ENCODE data around the gene APBA2.

APBA2 gene

GRCh38 chr15:29071232-29071881, 185.6 kb downstream of the APBA2 start:
- intact Hi-C loops (cut with DNase I): no loop called here
- DNase-seq: peak in 8 of 42 donors; percentile 33 to 69 (median 47)

GRCh38 chr15:29071882-29072273, 186.1 kb downstream of the APBA2 start:
- peak in 2 of 42 donors; percentile 48 to 60 for DNase-seq
- intact Hi-C loops (cut with DNase I): no loop called here

- intact Hi-C loops (cut with DNase I): no loop called here
- DNase-seq: peak in 5 of 42 donors; percentile 37 to 69 (median 51)
Observed at GRCh38 chr15:29072444-29072843, 186.7 kb downstream of the APBA2 start.

GRCh38 chr15:29074045-29074444, 188.3 kb downstream of the APBA2 start:
- DNase-seq: no peak
- intact Hi-C loops (cut with DNase I): no loop called here

GRCh38 chr15:29078541-29078940, 192.8 kb downstream of the APBA2 start:
- peak in 2 of 42 donors; percentile 0 to 28 for DNase-seq
- intact Hi-C loops (cut with DNase I): no loop called here

- peak in 4 of 42 donors; percentile 6 to 21 (median 8) for DNase-seq
- intact Hi-C loops (cut with DNase I): no loop called here
Observed at GRCh38 chr15:29079479-29079878, 193.7 kb downstream of the APBA2 start.

GRCh38 chr15:29081781-29082180, 196.0 kb downstream of the APBA2 start:
- intact Hi-C loops (cut with DNase I): no loop called here
- DNase-seq: peak in 1 of 42 donors; percentile 4

- intact Hi-C loops (cut with DNase I): no loop called here
- DNase-seq: no peak
Observed at GRCh38 chr15:29083161-29083560, 197.4 kb downstream of the APBA2 start.

- intact Hi-C loops (cut with DNase I): no loop called here
- no peak for DNase-seq
Observed at GRCh38 chr15:29083858-29084257, 198.1 kb downstream of the APBA2 start.

- DNase-seq: peak in 1 of 42 donors; percentile 16
- intact Hi-C loops (cut with DNase I): no loop called here
Observed at GRCh38 chr15:29086001-29086400, 200.2 kb downstream of the APBA2 start.

GRCh38 chr15:29086891-29087290, 201.1 kb downstream of the APBA2 start:
- intact Hi-C loops (cut with DNase I): no loop called here
- DNase-seq: peak in 1 of 42 donors; percentile 7

- peak in 1 of 42 donors; percentile 16 for DNase-seq
- intact Hi-C loops (cut with DNase I): no loop called here
Observed at GRCh38 chr15:29087521-29088285, 201.9 kb downstream of the APBA2 start.

- DNase-seq: peak in 2 of 42 donors; percentile 9 to 27
- intact Hi-C loops (cut with DNase I): no loop called here
Observed at GRCh38 chr15:29088666-29089065, 202.9 kb downstream of the APBA2 start.

- peak in 9 of 42 donors; percentile 15 to 76 (median 52) for DNase-seq
- intact Hi-C loops (cut with DNase I): loop anchor here (5.0 kb wide), 3 partner anchors 93 to 163 kb away; no protein-coding TSS in a partner anchor
Observed at GRCh38 chr15:29089731-29090616, 204.2 kb downstream of the APBA2 start.

- peak in 38 of 42 donors; percentile 29 to 86 (median 63) for DNase-seq
- intact Hi-C loops (cut with DNase I): loop anchor here (5.0 kb wide), 3 partner anchors 94 to 164 kb away; no protein-coding TSS in a partner anchor
Observed at GRCh38 chr15:29090617-29091466, 205.1 kb downstream of the APBA2 start.

GRCh38 chr15:29091666-29092065, 205.9 kb downstream of the APBA2 start:
- peak in 2 of 42 donors; percentile 11 to 26 for DNase-seq
- intact Hi-C loops (cut with DNase I): loop anchor here (5.0 kb wide), 3 partner anchors 94 to 164 kb away; no protein-coding TSS in a partner anchor

- intact Hi-C loops (cut with DNase I): loop anchor here (5.0 kb wide), 3 partner anchors 95 to 165 kb away; no protein-coding TSS in a partner anchor
- DNase-seq: peak in 3 of 42 donors; percentile 4 to 32 (median 15)
Observed at GRCh38 chr15:29092376-29093064, 206.7 kb downstream of the APBA2 start.

GRCh38 chr15:29093065-29093435, 207.3 kb downstream of the APBA2 start:
- intact Hi-C loops (cut with DNase I): loop anchor here (5.0 kb wide), 3 partner anchors 96 to 166 kb away; no protein-coding TSS in a partner anchor
- no peak for DNase-seq

Data from head of caudate nucleus (tissue), 42 donors.